Spleen (tissue), 7 donors: ENCODE results near the gene G6PC1.

Experiments used
- CTCF ChIP-seq, 11 experiments: fragments of 200-600 bp in 7 of 11; fragments of 450-650 bp in 4 of 11; sonication (generic) in 4 of 11; IDR thresholded peaks in 8 of 11; conservative IDR thresholded peaks in 3 of 11; 1 replicate in 7 of 11; 2 replicates in 4 of 11; pipeline versions ENCODE4 v1.4.0 to v1.8.0; 2016 to 2021; ENCODE audit warnings: antibody characterized with exemption in 11 of 11, inconsistent platforms in 4 of 11, mild to moderate bottlenecking in 1 of 11
- POLR2AphosphoS5 ChIP-seq, 3 donors: sonication (generic); formaldehyde crosslinking; IDR thresholded peaks; one replicate each; pipeline ENCODE4 v1.5.1; 2017; ENCODE audit warnings: antibody characterized with exemption in 3 of 3
- donor health status: DM: no; HTN: no; CAD: no; lungs with moderate emphysema.
- donor health status: DM: no; HTN: no; CAD: no.
- donor health status: DM: no; HTN: no; CAD: no.

- no peak for TF ChIP-seq CTCF (IDR thresholded peaks at IDR 0.05 in 8 of 11, conservative IDR thresholded peaks at IDR 0.05 in 3 of 11)
- TF ChIP-seq POLR2AphosphoS5 (IDR thresholded peaks at IDR 0.05), result no peak
These were observed 20.3 kb downstream of the G6PC1 start for GRCh38 chr17:42920922-42921321.
